Endothelial cell of umbilical vein (primary cell): ENCODE data around the gene KRT6C. TPM values are rescaled to one million over a fixed set of nuclear protein-coding genes. Genes with fewer than 3 reads are reported as not detected.

Experiments used
- BruUV-seq: library from RNA; stranded (reverse); fragments of 400-500 nt; replicated peaks from 2 replicates; lab custom pipeline; 2021; lab: Mats Ljungman, UMichigan
- CTCF ChIA-PET: fragments of 300-600, 350-600 bp; sonication (Branson Sonifier 250); formaldehyde crosslinking; loops from one replicate; lab custom pipeline; 2021; ENCODE audit warnings: antibody characterized with exemption, inconsistent platforms; lab: Charles Lee
- POLR2A ChIA-PET: fragments of 300-600, 350-600 bp; sonication (Branson Sonifier 250); formaldehyde crosslinking; loops from one replicate; lab custom pipeline; 2021; ENCODE audit warnings: antibody characterized with exemption, inconsistent platforms; lab: Charles Lee
- DNase-seq: peaks from one replicate; pipeline ENCODE4 v3.0.0-alpha.2; 2011; ENCODE audit warnings: low read depth, low spot score
- FAIRE-seq: peaks from 2 replicates; lab custom pipeline; 2011; peaks lifted over from hg19 to GRCh38; lab: Jason Lieb, UNC
- H2AFZ ChIP-seq: 2 replicates; pipeline ENCODE4 v1.6.0; 2012; ENCODE audit warnings: low read depth, low read length, control low read depth, inconsistent platforms
- H3K27ac ChIP-seq: 2 replicates; pipeline ENCODE4 v1.5.1; 2011; ENCODE audit warnings: low read depth, mild to moderate bottlenecking, control low read depth, low read length, moderate library complexity; ENCODE audit not compliant: insufficient read depth
- H3K27me3 ChIP-seq, 2 experiments: 2 replicates each; pipeline versions ENCODE4 v1.6.0 to v1.6.1; 2011; ENCODE audit warnings: low read length in 2 of 2, mixed read lengths in 1 of 2; ENCODE audit not compliant: control insufficient read depth in 2 of 2, insufficient read depth in 2 of 2
- H3K36me3 ChIP-seq, 2 experiments: 2 replicates in 1 of 2; 3 replicates in 1 of 2; pipeline ENCODE4 v1.5.1; 2011; ENCODE audit warnings: low read length in 2 of 2, mild to moderate bottlenecking in 1 of 2, moderate library complexity in 1 of 2; ENCODE audit not compliant: control insufficient read depth in 2 of 2, insufficient read depth in 2 of 2; ENCODE audit errors: extremely low read depth in 1 of 2
- H3K4me1 ChIP-seq: 3 replicates; pipeline ENCODE4 v1.5.1; 2011; ENCODE audit warnings: mild to moderate bottlenecking, low read length; ENCODE audit not compliant: control insufficient read depth, insufficient read depth; ENCODE audit errors: extremely low read depth
- H3K4me2 ChIP-seq: 2 replicates; pipeline ENCODE4 v1.6.1; 2011; ENCODE audit warnings: low read length, control low read depth, mixed read lengths; ENCODE audit not compliant: insufficient read depth
- H3K4me3 ChIP-seq, 3 experiments: fragments of 200-600 bp in 1 of 3; sonication (generic), shearing (Covaris generic) in 1 of 3; replicated peaks in 1 of 3; 2 replicates each; pipeline ENCODE4 v1.5.1; 2011 to 2016; ENCODE audit warnings: control low read depth in 3 of 3, low read length in 3 of 3, mild to moderate bottlenecking in 2 of 3, inconsistent platforms in 1 of 3, low read depth in 1 of 3, moderate library complexity in 1 of 3; ENCODE audit not compliant: insufficient read depth in 1 of 3
- H3K79me2 ChIP-seq: 2 replicates; pipeline ENCODE4 v1.6.0; 2012; ENCODE audit warnings: low read length, inconsistent platforms; ENCODE audit not compliant: control insufficient read depth, insufficient read depth
- H3K9ac ChIP-seq: replicated peaks from 2 replicates; pipeline ENCODE3; 2011; ENCODE audit warnings: low read length, control low read depth; ENCODE audit not compliant: insufficient read depth; ENCODE audit errors: extremely low read depth
- H3K9me1 ChIP-seq: replicated peaks from 3 replicates; pipeline ENCODE4 v1.6.0; 2011; ENCODE audit warnings: mild to moderate bottlenecking, low read length; ENCODE audit not compliant: control insufficient read depth, insufficient read depth; ENCODE audit errors: extremely low read depth
- H3K9me3 ChIP-seq: replicated peaks from 2 replicates; pipeline ENCODE4 v1.5.1; 2012; ENCODE audit warnings: low read length, inconsistent platforms; ENCODE audit not compliant: control insufficient read depth, insufficient read depth
- H4K20me1 ChIP-seq: replicated peaks from 2 replicates; pipeline ENCODE3; 2011; ENCODE audit warnings: mild to moderate bottlenecking, low read length; ENCODE audit not compliant: control insufficient read depth, insufficient read depth; ENCODE audit errors: extremely low read depth
- MYC ChIP-seq: IDR thresholded peaks from one replicate; pipeline ENCODE4 v1.6.1; 2011; ENCODE audit warnings: mild to moderate bottlenecking, low read depth, low read length
- POLR2A ChIP-seq: IDR thresholded peaks from 2 replicates; pipeline ENCODE4 v1.6.1; 2012; ENCODE audit warnings: low read depth, mild to moderate bottlenecking, control low read depth, low read length
- dilution Hi-C: fragments of 300-500 bp; cut with MboI; formaldehyde crosslinking; loops from one replicate; pipeline ENCODE4 v1.15.0; 2019; ENCODE audit warnings: low sequenced_read_pairs; ENCODE audit not compliant: extremely low pct_ligation_motif_present
- intact Hi-C: fragments of 100-400 bp; cut with micrococcal nuclease; formaldehyde crosslinking; loops from one replicate; pipeline ENCODE4 v1.10.0; 2022
- polyA plus RNA-seq, 4 experiments: library from polyadenylated mRNA; depleted of rRNA in 3 of 4; stranded (reverse) in 3 of 4; unstranded in 1 of 4; fragments of >200 nt; gene quantifications; 2 replicates each; pipeline versions ENCODE4 v1.2.1 to v1.2.3, GENCODE V29; 2011 to 2012; ENCODE audit warnings: missing spikeins in 1 of 4
- total RNA-seq: library from RNA; stranded (reverse); gene quantifications from 2 replicates; pipeline ENCODE4 v1.2.3, GENCODE V29; 2021
- TF ChIP-seq, protein P1 (sequence below), 2 donors: IDR thresholded peaks; 1 replicate in 1 of 2; 2 replicates in 1 of 2; pipeline ENCODE4 v1.5.1; 2011; ENCODE audit warnings: low read length in 2 of 2, mild to moderate bottlenecking in 2 of 2, moderate library complexity in 2 of 2, control low read depth in 1 of 2, inconsistent platforms in 1 of 2, low read depth in 1 of 2; ENCODE audit not compliant: insufficient read depth in 1 of 2; ENCODE audit errors: extremely low read depth in 1 of 2

The KRT6C gene
- total and polyA plus RNA-seq, 2 donors (not counting 3 experiments of a cell fraction or from before 2014, with no cell fraction given) = not detected

DNA sequence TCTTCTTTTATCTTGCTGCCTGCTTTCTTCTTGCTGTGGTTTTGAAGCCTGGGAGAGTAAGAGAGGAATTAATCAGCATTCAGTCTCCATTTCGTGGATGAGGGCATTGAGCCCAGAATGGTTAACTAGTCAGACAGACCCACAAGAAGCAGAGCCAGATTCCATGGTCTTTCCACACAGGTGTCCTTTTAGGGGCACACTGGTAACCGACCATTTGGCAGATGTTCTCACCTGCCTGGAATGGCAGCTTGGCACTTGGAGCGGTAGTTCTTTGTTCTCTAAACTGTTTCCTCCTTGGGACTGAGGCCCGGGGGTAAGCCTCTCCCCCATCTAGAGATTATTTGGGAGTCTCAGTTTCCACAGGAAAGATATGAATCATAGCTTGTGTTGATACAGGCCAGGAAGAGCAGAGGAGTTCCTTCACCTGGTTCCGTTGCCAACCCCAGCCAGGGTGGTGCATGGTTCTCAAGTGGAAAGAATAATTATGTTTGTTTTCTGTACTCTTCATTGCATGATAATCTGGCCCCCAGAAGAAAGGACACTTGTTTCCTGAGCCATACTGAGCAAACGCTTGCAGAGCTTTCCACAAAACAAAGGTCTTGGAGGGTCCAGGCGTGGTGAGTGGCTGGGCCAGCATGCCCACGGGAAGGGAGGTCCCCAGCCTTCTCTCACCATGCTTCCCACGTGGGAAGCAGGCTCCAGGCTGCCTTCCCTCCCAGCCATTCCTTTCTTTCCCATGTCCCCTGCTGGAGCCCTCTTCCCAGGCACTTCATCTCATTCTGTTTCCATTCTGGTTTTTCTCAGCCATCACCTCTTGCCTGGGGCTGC is 37.4 kb downstream of the KRT6C start:
- H3K4me2 ChIP-seq = no peak overlapping the region
- H3K27me3 ChIP-seq = no peaks in the 10 kb centered on the region
- no peaks in the 10 kb centered on the region for H3K9me3 ChIP-seq
- FAIRE-seq (no peak), DNase-seq (no peak)
- no peak overlapping the region for H3K4me3 ChIP-seq
- H3K4me1 ChIP-seq = no peaks in the 10 kb centered on the region
- BruUV-seq = no TSS peak
- H4K20me1 ChIP-seq = no peaks in the 10 kb centered on the region
- intact Hi-C loops = no loop called here
- no peak overlapping the region for H2AFZ ChIP-seq
- no peaks in the 10 kb centered on the region for H3K36me3 ChIP-seq
- dilution Hi-C loops = no loop called here
- ChIA-PET POLR2A (no interaction called here), CTCF (no interaction called here)
- no peaks in the 10 kb centered on the region for H3K9me1 ChIP-seq
- TF ChIP-seq MYC = no peak
- no peaks in the 10 kb centered on the region for H3K79me2 ChIP-seq
- no peak overlapping the region for H3K27ac ChIP-seq
- no peak overlapping the region for H3K9ac ChIP-seq

DNA sequence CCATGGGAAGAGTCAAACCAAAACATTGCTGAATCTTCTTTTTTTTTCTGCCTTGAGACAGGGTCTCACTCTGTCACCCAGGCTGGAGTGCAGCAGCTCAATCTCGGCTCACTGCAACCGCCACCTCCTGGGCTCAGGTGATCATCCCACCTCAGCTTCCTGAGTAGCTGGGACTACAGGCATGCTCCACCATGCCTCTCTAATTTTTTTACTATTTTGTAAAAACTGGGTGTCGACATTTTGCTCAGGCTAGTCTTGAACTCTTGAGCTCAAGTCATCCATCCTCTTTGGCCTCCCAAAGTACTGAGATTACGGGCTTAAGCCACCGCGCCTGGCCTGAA is 38.0 kb downstream of the KRT6C start:
- Histone ChIP-seq H2AFZ (no peak overlapping the region), H3K9me3 (no peaks in the 10 kb centered on the region), H3K4me2 (no peak overlapping the region), H3K9me1 (no peaks in the 10 kb centered on the region), H3K4me3 (no peak overlapping the region), H3K4me1 (no peaks in the 10 kb centered on the region), H3K9ac (no peak overlapping the region), H3K27ac (no peak overlapping the region), H3K36me3 (no peaks in the 10 kb centered on the region), H3K27me3 (no peaks in the 10 kb centered on the region), H4K20me1 (no peaks in the 10 kb centered on the region), H3K79me2 (no peaks in the 10 kb centered on the region)
- TF ChIP-seq, protein P1, sequence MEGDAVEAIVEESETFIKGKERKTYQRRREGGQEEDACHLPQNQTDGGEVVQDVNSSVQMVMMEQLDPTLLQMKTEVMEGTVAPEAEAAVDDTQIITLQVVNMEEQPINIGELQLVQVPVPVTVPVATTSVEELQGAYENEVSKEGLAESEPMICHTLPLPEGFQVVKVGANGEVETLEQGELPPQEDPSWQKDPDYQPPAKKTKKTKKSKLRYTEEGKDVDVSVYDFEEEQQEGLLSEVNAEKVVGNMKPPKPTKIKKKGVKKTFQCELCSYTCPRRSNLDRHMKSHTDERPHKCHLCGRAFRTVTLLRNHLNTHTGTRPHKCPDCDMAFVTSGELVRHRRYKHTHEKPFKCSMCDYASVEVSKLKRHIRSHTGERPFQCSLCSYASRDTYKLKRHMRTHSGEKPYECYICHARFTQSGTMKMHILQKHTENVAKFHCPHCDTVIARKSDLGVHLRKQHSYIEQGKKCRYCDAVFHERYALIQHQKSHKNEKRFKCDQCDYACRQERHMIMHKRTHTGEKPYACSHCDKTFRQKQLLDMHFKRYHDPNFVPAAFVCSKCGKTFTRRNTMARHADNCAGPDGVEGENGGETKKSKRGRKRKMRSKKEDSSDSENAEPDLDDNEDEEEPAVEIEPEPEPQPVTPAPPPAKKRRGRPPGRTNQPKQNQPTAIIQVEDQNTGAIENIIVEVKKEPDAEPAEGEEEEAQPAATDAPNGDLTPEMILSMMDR (IDR thresholded peaks at IDR 0.05; ENCODE audit: extremely low read depth in 1 of 2, insufficient read depth in 1 of 2, low read depth in 1 of 2, low read length in 2 of 2) = no peak
- no peak for TF ChIP-seq POLR2A
- CTCF ChIA-PET = no interaction called here
- DNase-seq (no peak), FAIRE-seq (no peak)
- intact Hi-C loops = no loop called here
- dilution Hi-C loops = no loop called here
- POLR2A ChIA-PET = no interaction called here
- BruUV-seq = no TSS peak
